Calu3 (cell line): ENCODE measurements around the gene ADAMTS17. TPM values are rescaled to one million over a fixed set of nuclear protein-coding genes. Genes with fewer than 3 reads are reported as not detected.

Experiments used
- BruUV-seq: library from RNA; stranded (reverse); fragments of 400-500 nt; replicated peaks from 2 replicates; lab custom pipeline; 2021; lab: Mats Ljungman, UMichigan
- CTCF ChIA-PET: fragments of 300-600 bp; sonication (Branson Sonifier 250); formaldehyde crosslinking; loops from one replicate; lab custom pipeline; 2022; ENCODE audit warnings: antibody characterized with exemption; lab: Charles Lee
- DNase-seq: peaks from one replicate; pipeline ENCODE4 v3.0.0; 2022
- H3K27ac Mint-ChIP-seq: one replicate; pipeline ENCODE4 v1.8.0; 2022; ENCODE audit warnings: mixed read lengths; ENCODE audit not compliant: unreplicated experiment
- H3K27me3 Mint-ChIP-seq: one replicate; pipeline ENCODE4 v1.8.0; 2022; ENCODE audit warnings: mixed read lengths; ENCODE audit not compliant: unreplicated experiment
- H3K36me3 Mint-ChIP-seq: one replicate; pipeline ENCODE4 v1.8.0; 2022; ENCODE audit warnings: mild to moderate bottlenecking, moderate library complexity, mixed read lengths; ENCODE audit not compliant: insufficient read depth, unreplicated experiment
- H3K4me1 Mint-ChIP-seq: one replicate; pipeline ENCODE4 v1.8.0; 2022; ENCODE audit warnings: mild to moderate bottlenecking, low read depth, mixed read lengths; ENCODE audit not compliant: unreplicated experiment
- H3K4me3 Mint-ChIP-seq: one replicate; pipeline ENCODE4 v1.8.0; 2022; ENCODE audit warnings: mild to moderate bottlenecking, low read depth, moderate library complexity, mixed read lengths; ENCODE audit not compliant: unreplicated experiment
- H3K9me3 Mint-ChIP-seq: one replicate; pipeline ENCODE4 v1.8.0; 2022; ENCODE audit warnings: low read depth, mixed read lengths; ENCODE audit not compliant: unreplicated experiment
- CTCF ChIP-seq: fragments of 200-600 bp; IDR thresholded peaks from one replicate; pipeline ENCODE4 v1.8.0; 2022; ENCODE audit warnings: antibody characterized with exemption; ENCODE audit not compliant: unreplicated experiment
- intact Hi-C: fragments of 100-400 bp; cut with micrococcal nuclease; formaldehyde crosslinking; loops from one replicate; pipeline ENCODE4 v1.10.0; 2022; ENCODE audit not compliant: unreplicated experiment
- total RNA-seq: library from RNA; stranded (reverse); gene quantifications from 2 replicates; pipeline ENCODE4 v1.2.3, GENCODE V29; 2022

ADAMTS17 gene
- total RNA-seq, 1 experiment from 2014 or later: 3.5 TPM

- Mint-ChIP-seq H3K4me1 (no peaks in the 10 kb centered on the region), H3K27ac (no peak overlapping the region), H3K9me3 (peaks cover 9% of the 10 kb centered on the region), H3K36me3 (no peaks in the 10 kb centered on the region), H3K4me3 (no peak overlapping the region), H3K27me3 (no peaks in the 10 kb centered on the region)
- no TSS peak for BruUV-seq
- TF ChIP-seq CTCF: no peak
- CTCF ChIA-PET: no interaction called here
- no peak for DNase-seq
- intact Hi-C loops: no loop called here
Observed at GRCh38 chr15:100191161-100191560, 150.6 kb downstream of the ADAMTS17 start.

- BruUV-seq: no TSS peak
- intact Hi-C loops: no loop called here
- Mint-ChIP-seq H3K27me3 (no peaks in the 10 kb centered on the region), H3K9me3 (peaks cover 9% of the 10 kb centered on the region), H3K4me1 (no peaks in the 10 kb centered on the region), H3K4me3 (no peak overlapping the region), H3K36me3 (no peaks in the 10 kb centered on the region), H3K27ac (no peak overlapping the region)
- DNase-seq: no peak
- TF ChIP-seq CTCF: no peak
- CTCF ChIA-PET: no interaction called here
Observed at GRCh38 chr15:100190675-100191074, 151.1 kb downstream of the ADAMTS17 start.

GRCh38 chr15:100189849-100190248 is 151.9 kb downstream of the ADAMTS17 start:
- H3K36me3 Mint-ChIP-seq: no peaks in the 10 kb centered on the region
- no TSS peak for BruUV-seq
- H3K27me3 Mint-ChIP-seq: no peaks in the 10 kb centered on the region
- CTCF ChIA-PET: no interaction called here
- TF ChIP-seq CTCF: no peak
- peaks cover 9% of the 10 kb centered on the region for H3K9me3 Mint-ChIP-seq
- H3K4me3 Mint-ChIP-seq: no peak overlapping the region
- intact Hi-C loops: no loop called here
- H3K4me1 Mint-ChIP-seq: no peaks in the 10 kb centered on the region
- DNase-seq: no peak
- no peak overlapping the region for H3K27ac Mint-ChIP-seq

GRCh38 chr15:100189319-100189718 is 152.5 kb downstream of the ADAMTS17 start:
- H3K36me3 Mint-ChIP-seq: no peaks in the 10 kb centered on the region
- H3K27me3 Mint-ChIP-seq: no peaks in the 10 kb centered on the region
- H3K9me3 Mint-ChIP-seq: peaks cover 9% of the 10 kb centered on the region
- H3K4me1 Mint-ChIP-seq: no peaks in the 10 kb centered on the region
- H3K27ac Mint-ChIP-seq: no peak overlapping the region
- no TSS peak for BruUV-seq
- DNase-seq: no peak
- no peak overlapping the region for H3K4me3 Mint-ChIP-seq
- intact Hi-C loops: no loop called here
- TF ChIP-seq CTCF: no peak
- CTCF ChIA-PET: no interaction called here
